Measurements from ENCODE around the gene PSMG1.

GRCh38 chr21:39132248-39132647 lies 51.0 kb downstream of the PSMG1 start:
- TF ChIP-seq EZH2 (IDR thresholded peaks at IDR 0.05; ENCODE audit: borderline replicate concordance): no peak
- TF ChIP-seq CTCF (IDR thresholded peaks at IDR 0.05; ENCODE audit: poor library complexity): no peak
- no peak for TF ChIP-seq EZH2phosphoT487 (IDR thresholded peaks at IDR 0.05; ENCODE audit: low read depth, severe bottlenecking, unreplicated experiment)

Data from hepatocyte (in vitro differentiated cells).